GM12875 (cell line): Measurements from ENCODE around the gene METTL25B.

Experiments
- H3K4me3 ChIP-seq: one replicate; pipeline ENCODE4 v1.5.1; 2011; ENCODE audit warnings: low read depth, low read length, control low read depth
- CTCF ChIP-seq: IDR thresholded peaks from 2 replicates; pipeline ENCODE4 v1.5.1; 2011; ENCODE audit warnings: low read depth, mild to moderate bottlenecking, control low read depth, inconsistent platforms, low read length, moderate library complexity, borderline replicate concordance; ENCODE audit not compliant: insufficient read depth

METTL25B gene

GRCh38 chr1:156703741-156704140, 24.5 kb upstream of the METTL25B start:
- no peak overlapping the region for H3K4me3 ChIP-seq
- no peak for TF ChIP-seq CTCF

DNA sequence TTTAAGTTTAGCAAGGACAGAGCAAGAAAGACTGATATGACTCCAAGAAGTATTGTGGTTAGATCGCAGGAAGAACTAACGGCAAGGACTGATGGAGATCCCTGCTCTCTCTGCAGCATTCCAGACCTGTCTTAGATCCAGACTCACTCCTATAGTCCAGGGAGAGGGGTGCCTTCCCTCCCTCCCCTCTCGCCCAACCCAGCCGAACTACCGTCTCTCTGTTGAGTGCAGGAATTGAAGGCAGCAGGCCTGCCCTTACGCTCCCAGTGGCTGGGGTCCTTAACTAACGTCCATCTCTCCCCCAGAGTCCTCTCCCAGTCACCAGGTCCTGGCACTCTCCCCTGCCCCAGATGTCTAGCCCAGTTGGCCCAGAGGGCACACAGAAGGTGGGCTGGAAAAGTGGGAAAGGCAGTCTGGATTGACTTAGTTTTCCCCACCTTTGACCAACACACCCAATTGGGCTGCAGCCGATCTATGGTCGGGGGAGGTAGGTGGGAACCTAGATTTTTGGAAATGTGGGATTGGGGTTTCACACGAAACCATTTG, 24.0 kb upstream of the METTL25B start:
- H3K4me3 ChIP-seq, result no peak overlapping the region
- no peak for TF ChIP-seq CTCF

- H3K4me3 ChIP-seq, result no peak overlapping the region
- TF ChIP-seq CTCF, result no peak
Observed at GRCh38 chr1:156704930-156705320, 23.3 kb upstream of the METTL25B start.

- TF ChIP-seq CTCF, result no peak
- H3K4me3 ChIP-seq, result peak within 1 kb of the TSS; percentile 48
Observed at GRCh38 chr1:156705321-156705917, 22.9 kb upstream of the METTL25B start, which contains the start of gene CRABP2. TSS of gene CRABP2 (minus strand) at chr1:156705583. CDS start at chr1:156705446, 137 bp downstream.

GRCh38 chr1:156705918-156706656, 22.2 kb upstream of the METTL25B start:
- H3K4me3 ChIP-seq, result peak overlapping the region; percentile 48
- peak; percentile 84 for TF ChIP-seq CTCF

DNA sequence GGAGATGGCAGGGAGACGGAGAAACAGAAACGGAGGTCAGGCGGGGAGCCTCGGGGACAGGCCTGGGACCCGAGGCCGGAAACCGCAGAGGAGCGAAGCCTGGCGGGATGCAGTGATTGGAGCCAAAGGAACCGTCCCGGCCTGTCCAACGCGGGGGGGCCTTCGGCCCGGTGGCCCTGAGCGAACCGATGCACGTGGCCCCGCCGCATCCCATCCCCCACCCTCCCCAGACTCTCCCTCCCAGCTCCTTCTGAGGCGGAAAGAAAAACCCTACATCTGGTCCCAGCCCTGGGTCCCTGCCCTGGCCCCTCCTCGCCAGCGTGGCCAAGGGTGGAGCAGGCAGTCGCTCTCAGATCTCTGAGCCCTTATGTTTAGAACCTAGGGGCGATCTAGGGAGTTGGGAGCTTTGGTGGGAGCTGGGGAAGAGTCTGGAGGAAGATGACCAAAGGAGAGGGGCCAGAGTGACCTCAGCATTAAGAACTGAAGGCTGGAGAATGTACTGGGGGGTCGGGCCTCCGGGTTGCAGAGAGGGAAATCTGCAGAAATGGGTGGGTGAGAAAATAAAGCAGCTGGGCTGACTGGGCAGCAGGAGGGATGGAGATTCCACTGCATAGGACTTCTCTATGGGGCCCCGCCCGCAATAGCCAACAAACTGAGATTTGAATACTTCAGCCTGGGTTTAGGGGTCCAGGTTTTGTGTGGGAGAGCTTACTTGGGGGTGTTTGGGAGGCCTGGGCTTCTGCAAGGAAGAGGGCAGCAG, 21.4 kb upstream of the METTL25B start:
- peak overlapping the region; percentile 48 for H3K4me3 ChIP-seq
- no peak for TF ChIP-seq CTCF
